Loucy (cell line): ENCODE results near the gene KDM2B.

Source experiments
- EZH2phosphoT487 ChIP-seq: fragments of 200-600 bp; IDR thresholded peaks from 2 replicates; pipeline ENCODE4 v1.6.1; 2018; ENCODE audit warnings: antibody characterized with exemption, mild to moderate bottlenecking, moderate library complexity, borderline replicate concordance
- TF ChIP-seq, protein P1 (sequence below): fragments of 200-600 bp; sonication (generic); conservative IDR thresholded peaks from 2 replicates; pipeline ENCODE4 v1.5.1; 2014; ENCODE audit warnings: mild to moderate bottlenecking, antibody characterized with exemption, low read length

DNA sequence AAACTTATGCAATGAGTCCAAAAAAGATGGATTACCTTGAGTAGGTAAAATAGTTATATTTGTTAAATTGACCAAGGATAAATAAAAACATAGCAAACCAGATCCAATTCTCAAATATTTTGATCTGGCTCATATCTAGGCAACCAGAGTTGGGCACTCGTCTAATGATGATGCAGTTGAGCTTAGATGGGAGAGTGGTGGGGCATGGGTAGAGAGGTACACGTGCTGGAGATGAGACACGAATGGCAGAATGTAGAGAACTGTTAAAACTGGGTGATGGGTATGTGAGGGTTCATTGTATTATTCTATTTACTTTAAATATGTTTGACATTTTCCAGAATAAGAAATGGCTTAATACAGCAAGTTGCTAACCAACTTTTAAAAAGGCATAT lies 188.5 kb downstream of the KDM2B start:
- TF ChIP-seq, protein P1, sequence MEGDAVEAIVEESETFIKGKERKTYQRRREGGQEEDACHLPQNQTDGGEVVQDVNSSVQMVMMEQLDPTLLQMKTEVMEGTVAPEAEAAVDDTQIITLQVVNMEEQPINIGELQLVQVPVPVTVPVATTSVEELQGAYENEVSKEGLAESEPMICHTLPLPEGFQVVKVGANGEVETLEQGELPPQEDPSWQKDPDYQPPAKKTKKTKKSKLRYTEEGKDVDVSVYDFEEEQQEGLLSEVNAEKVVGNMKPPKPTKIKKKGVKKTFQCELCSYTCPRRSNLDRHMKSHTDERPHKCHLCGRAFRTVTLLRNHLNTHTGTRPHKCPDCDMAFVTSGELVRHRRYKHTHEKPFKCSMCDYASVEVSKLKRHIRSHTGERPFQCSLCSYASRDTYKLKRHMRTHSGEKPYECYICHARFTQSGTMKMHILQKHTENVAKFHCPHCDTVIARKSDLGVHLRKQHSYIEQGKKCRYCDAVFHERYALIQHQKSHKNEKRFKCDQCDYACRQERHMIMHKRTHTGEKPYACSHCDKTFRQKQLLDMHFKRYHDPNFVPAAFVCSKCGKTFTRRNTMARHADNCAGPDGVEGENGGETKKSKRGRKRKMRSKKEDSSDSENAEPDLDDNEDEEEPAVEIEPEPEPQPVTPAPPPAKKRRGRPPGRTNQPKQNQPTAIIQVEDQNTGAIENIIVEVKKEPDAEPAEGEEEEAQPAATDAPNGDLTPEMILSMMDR: no peak
- TF ChIP-seq EZH2phosphoT487: no peak
